ENCODE results near the gene SLC17A6.

SLC17A6 gene

DNA sequence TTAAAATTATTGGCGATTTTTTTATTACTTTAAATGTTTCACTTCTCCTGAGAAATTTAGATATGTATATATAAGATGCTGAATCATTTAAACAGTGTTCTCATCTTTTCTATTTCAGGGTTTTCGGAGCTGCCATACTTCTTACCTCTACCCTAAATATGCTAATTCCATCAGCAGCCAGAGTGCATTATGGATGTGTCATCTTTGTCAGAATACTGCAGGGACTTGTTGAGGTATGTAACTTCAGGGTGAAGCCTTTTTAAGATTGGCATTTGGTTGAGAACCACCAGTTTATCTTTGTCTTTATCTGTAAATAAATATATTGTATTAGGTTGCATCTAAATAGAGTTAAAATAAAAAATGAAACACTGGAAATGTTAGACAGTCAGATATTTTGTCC, 21.1 kb downstream of the SLC17A6 start:
- ATAC-seq: no peak
- TF ChIP-seq PPARA (CRISPR knock-in tag; IDR thresholded peaks at IDR 0.05; ENCODE audit: borderline replicate concordance) (no peak), ZC3H10 (CRISPR knock-in tag; IDR thresholded peaks at IDR 0.05) (no peak), ARNTL (CRISPR knock-in tag; IDR thresholded peaks at IDR 0.05; ENCODE audit: borderline replicate concordance, low read depth) (no peak), RARB (CRISPR knock-in tag; IDR thresholded peaks at IDR 0.05) (no peak), CSDC2 (CRISPR knock-in tag; IDR thresholded peaks at IDR 0.05) (no peak), ZFP30 (CRISPR knock-in tag; IDR thresholded peaks at IDR 0.05) (no peak), ZNF8 (CRISPR knock-in tag; IDR thresholded peaks at IDR 0.05) (no peak), ZNF565 (CRISPR knock-in tag; conservative IDR thresholded peaks at IDR 0.05; ENCODE audit: low read depth) (no peak), SNAI2 (CRISPR knock-in tag; IDR thresholded peaks at IDR 0.05) (no peak), ZNF70 (CRISPR knock-in tag; IDR thresholded peaks at IDR 0.05) (no peak), ISL1 (CRISPR knock-in tag; IDR thresholded peaks at IDR 0.05) (no peak), GLIS3 (CRISPR knock-in tag; IDR thresholded peaks at IDR 0.05) (no peak), BACH2 (CRISPR knock-in tag; IDR thresholded peaks at IDR 0.05; ENCODE audit: borderline replicate concordance) (no peak), ZFP3 (CRISPR knock-in tag; IDR thresholded peaks at IDR 0.05) (no peak), ESRRG (CRISPR knock-in tag; IDR thresholded peaks at IDR 0.05) (no peak), TOX (CRISPR knock-in tag; IDR thresholded peaks at IDR 0.05; ENCODE audit: borderline replicate concordance) (no peak)
- TF ChIP-seq, protein P1, sequence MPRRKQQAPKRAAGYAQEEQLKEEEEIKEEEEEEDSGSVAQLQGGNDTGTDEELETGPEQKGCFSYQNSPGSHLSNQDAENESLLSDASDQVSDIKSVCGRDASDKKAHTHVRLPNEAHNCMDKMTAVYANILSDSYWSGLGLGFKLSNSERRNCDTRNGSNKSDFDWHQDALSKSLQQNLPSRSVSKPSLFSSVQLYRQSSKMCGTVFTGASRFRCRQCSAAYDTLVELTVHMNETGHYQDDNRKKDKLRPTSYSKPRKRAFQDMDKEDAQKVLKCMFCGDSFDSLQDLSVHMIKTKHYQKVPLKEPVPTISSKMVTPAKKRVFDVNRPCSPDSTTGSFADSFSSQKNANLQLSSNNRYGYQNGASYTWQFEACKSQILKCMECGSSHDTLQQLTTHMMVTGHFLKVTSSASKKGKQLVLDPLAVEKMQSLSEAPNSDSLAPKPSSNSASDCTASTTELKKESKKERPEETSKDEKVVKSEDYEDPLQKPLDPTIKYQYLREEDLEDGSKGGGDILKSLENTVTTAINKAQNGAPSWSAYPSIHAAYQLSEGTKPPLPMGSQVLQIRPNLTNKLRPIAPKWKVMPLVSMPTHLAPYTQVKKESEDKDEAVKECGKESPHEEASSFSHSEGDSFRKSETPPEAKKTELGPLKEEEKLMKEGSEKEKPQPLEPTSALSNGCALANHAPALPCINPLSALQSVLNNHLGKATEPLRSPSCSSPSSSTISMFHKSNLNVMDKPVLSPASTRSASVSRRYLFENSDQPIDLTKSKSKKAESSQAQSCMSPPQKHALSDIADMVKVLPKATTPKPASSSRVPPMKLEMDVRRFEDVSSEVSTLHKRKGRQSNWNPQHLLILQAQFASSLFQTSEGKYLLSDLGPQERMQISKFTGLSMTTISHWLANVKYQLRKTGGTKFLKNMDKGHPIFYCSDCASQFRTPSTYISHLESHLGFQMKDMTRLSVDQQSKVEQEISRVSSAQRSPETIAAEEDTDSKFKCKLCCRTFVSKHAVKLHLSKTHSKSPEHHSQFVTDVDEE (CRISPR knock-in tag; IDR thresholded peaks at IDR 0.05): no peak
- TF ChIP-seq, protein P2, sequence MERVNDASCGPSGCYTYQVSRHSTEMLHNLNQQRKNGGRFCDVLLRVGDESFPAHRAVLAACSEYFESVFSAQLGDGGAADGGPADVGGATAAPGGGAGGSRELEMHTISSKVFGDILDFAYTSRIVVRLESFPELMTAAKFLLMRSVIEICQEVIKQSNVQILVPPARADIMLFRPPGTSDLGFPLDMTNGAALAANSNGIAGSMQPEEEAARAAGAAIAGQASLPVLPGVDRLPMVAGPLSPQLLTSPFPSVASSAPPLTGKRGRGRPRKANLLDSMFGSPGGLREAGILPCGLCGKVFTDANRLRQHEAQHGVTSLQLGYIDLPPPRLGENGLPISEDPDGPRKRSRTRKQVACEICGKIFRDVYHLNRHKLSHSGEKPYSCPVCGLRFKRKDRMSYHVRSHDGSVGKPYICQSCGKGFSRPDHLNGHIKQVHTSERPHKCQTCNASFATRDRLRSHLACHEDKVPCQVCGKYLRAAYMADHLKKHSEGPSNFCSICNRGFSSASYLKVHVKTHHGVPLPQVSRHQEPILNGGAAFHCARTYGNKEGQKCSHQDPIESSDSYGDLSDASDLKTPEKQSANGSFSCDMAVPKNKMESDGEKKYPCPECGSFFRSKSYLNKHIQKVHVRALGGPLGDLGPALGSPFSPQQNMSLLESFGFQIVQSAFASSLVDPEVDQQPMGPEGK (CRISPR knock-in tag; IDR thresholded peaks at IDR 0.05; ENCODE audit: borderline replicate concordance): no peak
- TF ChIP-seq, protein P3, sequence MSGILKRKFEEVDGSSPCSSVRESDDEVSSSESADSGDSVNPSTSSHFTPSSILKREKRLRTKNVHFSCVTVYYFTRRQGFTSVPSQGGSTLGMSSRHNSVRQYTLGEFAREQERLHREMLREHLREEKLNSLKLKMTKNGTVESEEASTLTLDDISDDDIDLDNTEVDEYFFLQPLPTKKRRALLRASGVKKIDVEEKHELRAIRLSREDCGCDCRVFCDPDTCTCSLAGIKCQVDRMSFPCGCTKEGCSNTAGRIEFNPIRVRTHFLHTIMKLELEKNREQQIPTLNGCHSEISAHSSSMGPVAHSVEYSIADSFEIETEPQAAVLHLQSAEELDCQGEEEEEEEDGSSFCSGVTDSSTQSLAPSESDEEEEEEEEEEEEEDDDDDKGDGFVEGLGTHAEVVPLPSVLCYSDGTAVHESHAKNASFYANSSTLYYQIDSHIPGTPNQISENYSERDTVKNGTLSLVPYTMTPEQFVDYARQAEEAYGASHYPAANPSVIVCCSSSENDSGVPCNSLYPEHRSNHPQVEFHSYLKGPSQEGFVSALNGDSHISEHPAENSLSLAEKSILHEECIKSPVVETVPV (CRISPR knock-in tag; IDR thresholded peaks at IDR 0.05): no peak
- TF ChIP-seq, protein P4, sequence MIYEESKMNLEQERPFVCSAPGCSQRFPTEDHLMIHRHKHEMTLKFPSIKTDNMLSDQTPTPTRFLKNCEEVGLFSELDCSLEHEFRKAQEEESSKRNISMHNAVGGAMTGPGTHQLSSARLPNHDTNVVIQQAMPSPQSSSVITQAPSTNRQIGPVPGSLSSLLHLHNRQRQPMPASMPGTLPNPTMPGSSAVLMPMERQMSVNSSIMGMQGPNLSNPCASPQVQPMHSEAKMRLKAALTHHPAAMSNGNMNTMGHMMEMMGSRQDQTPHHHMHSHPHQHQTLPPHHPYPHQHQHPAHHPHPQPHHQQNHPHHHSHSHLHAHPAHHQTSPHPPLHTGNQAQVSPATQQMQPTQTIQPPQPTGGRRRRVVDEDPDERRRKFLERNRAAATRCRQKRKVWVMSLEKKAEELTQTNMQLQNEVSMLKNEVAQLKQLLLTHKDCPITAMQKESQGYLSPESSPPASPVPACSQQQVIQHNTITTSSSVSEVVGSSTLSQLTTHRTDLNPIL (CRISPR knock-in tag; IDR thresholded peaks at IDR 0.05; ENCODE audit: low read depth): no peak

DNA sequence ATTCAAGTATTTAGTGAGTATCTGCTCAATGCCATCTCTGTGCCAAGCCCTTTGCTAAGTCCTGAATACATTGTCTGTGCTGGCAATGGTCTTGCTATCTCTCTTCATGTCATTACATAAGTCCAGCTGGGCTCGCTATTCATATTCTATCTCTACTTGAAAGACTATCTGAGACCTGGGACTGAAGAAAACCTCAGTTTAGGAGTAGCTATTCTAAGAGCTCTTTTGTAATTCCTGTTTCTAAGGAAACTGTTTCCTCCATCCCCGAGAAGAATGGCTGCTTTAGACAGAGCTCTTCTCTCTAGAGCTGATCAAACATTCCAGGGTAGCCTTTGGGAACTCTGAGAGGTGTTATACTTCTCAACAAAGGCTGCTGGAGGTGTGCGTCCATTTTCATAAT, 33.0 kb downstream of the SLC17A6 start:
- ATAC-seq: no peak
- TF ChIP-seq, protein P5, sequence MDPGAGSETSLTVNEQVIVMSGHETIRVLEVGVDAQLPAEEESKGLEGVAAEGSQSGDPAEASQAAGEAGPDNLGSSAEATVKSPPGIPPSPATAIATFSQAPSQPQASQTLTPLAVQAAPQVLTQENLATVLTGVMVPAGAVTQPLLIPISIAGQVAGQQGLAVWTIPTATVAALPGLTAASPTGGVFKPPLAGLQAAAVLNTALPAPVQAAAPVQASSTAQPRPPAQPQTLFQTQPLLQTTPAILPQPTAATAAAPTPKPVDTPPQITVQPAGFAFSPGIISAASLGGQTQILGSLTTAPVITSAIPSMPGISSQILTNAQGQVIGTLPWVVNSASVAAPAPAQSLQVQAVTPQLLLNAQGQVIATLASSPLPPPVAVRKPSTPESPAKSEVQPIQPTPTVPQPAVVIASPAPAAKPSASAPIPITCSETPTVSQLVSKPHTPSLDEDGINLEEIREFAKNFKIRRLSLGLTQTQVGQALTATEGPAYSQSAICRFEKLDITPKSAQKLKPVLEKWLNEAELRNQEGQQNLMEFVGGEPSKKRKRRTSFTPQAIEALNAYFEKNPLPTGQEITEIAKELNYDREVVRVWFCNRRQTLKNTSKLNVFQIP (CRISPR knock-in tag; IDR thresholded peaks at IDR 0.05; ENCODE audit: borderline replicate concordance, low read depth): no peak

- ATAC-seq: no peak
- TF ChIP-seq, protein P2 (CRISPR knock-in tag; IDR thresholded peaks at IDR 0.05; ENCODE audit: borderline replicate concordance): no peak
- TF ChIP-seq, protein P1 (CRISPR knock-in tag; IDR thresholded peaks at IDR 0.05): no peak
- TF ChIP-seq ZFP30 (CRISPR knock-in tag; IDR thresholded peaks at IDR 0.05): no peak
- TF ChIP-seq ZNF8 (CRISPR knock-in tag; IDR thresholded peaks at IDR 0.05): no peak
- TF ChIP-seq, protein P4 (CRISPR knock-in tag; IDR thresholded peaks at IDR 0.05; ENCODE audit: low read depth): no peak
- TF ChIP-seq OSR1 (CRISPR knock-in tag; IDR thresholded peaks at IDR 0.05): no peak
- no peak for TF ChIP-seq GLIS3 (CRISPR knock-in tag; IDR thresholded peaks at IDR 0.05)
- TF ChIP-seq SNAI2 (CRISPR knock-in tag; IDR thresholded peaks at IDR 0.05): no peak
- no peak for TF ChIP-seq CSDC2 (CRISPR knock-in tag; IDR thresholded peaks at IDR 0.05)
- no peak for TF ChIP-seq RARB (CRISPR knock-in tag; IDR thresholded peaks at IDR 0.05)
- no peak for TF ChIP-seq ZC3H10 (CRISPR knock-in tag; IDR thresholded peaks at IDR 0.05)
- no peak for TF ChIP-seq TCF4 (CRISPR knock-in tag; IDR thresholded peaks at IDR 0.05; ENCODE audit: borderline replicate concordance)
- no peak for TF ChIP-seq ISL1 (CRISPR knock-in tag; IDR thresholded peaks at IDR 0.05)
Measured at GRCh38 chr11:22387126-22387525, 48.9 kb downstream of the SLC17A6 start.
